PC-9 (cell line): ENCODE measurements around the gene MMAB. TPM values are rescaled to one million over a fixed set of nuclear protein-coding genes. Genes with fewer than 3 reads are reported as not detected.

Experiments
- BruUV-seq: library from RNA; stranded (reverse); fragments of 400-500 nt; replicated peaks from 2 replicates; lab custom pipeline; 2021; lab: Mats Ljungman, UMichigan
- CTCF ChIA-PET: fragments of 300-600 bp; sonication (Branson Sonifier 250); formaldehyde crosslinking; loops from one replicate; lab custom pipeline; 2022; ENCODE audit warnings: antibody characterized with exemption; lab: Charles Lee
- POLR2A ChIA-PET: fragments of 300-600 bp; sonication (Branson Sonifier 250); formaldehyde crosslinking; loops from one replicate; lab custom pipeline; 2022; ENCODE audit warnings: antibody characterized with exemption; ENCODE audit not compliant: unreplicated experiment; lab: Charles Lee
- DNase-seq, 2 experiments: peaks; one replicate each; pipeline versions ENCODE4 v3.0.0 to v3.0.0-alpha.2; 2015 to 2022; ENCODE audit warnings: mixed read lengths in 1 of 2
- H2AFZ ChIP-seq: fragments of 200-600 bp; sonication (generic); 2 replicates; pipeline ENCODE4 v1.8.1; 2017; ENCODE audit warnings: antibody characterized with exemption
- H3F3A ChIP-seq: fragments of 200-600 bp; sonication (generic); 2 replicates; pipeline ENCODE4 v1.8.1; 2017; ENCODE audit warnings: antibody characterized with exemption, mild to moderate bottlenecking, low read depth; ENCODE audit not compliant: insufficient read depth
- H3K27ac ChIP-seq: fragments of 200-600 bp; sonication (generic); 2 replicates; pipeline ENCODE4 v1.6.1; 2016; ENCODE audit warnings: mixed run types
- H3K27me3 ChIP-seq: fragments of 200-600 bp; sonication (generic); 2 replicates; pipeline ENCODE4 v1.6.1; 2016; ENCODE audit warnings: low read depth, mixed run types; ENCODE audit not compliant: insufficient read depth
- H3K36me3 ChIP-seq: fragments of 200-600 bp; sonication (generic); 2 replicates; pipeline ENCODE4 v1.6.1; 2016; ENCODE audit warnings: low read depth, mixed run types
- H3K4me1 ChIP-seq: fragments of 200-600 bp; sonication (generic); replicated peaks from 2 replicates; pipeline ENCODE4 v1.6.1; 2016; ENCODE audit warnings: mixed run types; ENCODE audit not compliant: insufficient read depth
- H3K4me2 ChIP-seq: fragments of 200-600 bp; sonication (generic); 2 replicates; pipeline ENCODE4 v1.6.1; 2017; ENCODE audit warnings: mixed run types
- H3K4me3 ChIP-seq: fragments of 200-600 bp; sonication (generic); 2 replicates; pipeline ENCODE4 v1.6.1; 2016; ENCODE audit warnings: mixed run types
- H3K79me2 ChIP-seq: fragments of 200-600 bp; sonication (generic); 2 replicates; pipeline ENCODE4 v1.6.1; 2017; ENCODE audit warnings: low read depth, mixed run types
- H3K9me2 ChIP-seq: fragments of 200-600 bp; sonication (generic); 2 replicates; pipeline ENCODE4 v1.8.1; 2017; ENCODE audit warnings: mild to moderate bottlenecking; ENCODE audit not compliant: insufficient read depth
- H3K9me3 ChIP-seq: fragments of 200-600 bp; sonication (generic); 2 replicates; pipeline ENCODE4 v1.8.1; 2016; ENCODE audit warnings: low read depth; ENCODE audit not compliant: insufficient read depth
- H4K20me1 ChIP-seq: fragments of 200-600 bp; sonication (generic); 2 replicates; pipeline ENCODE4 v1.8.1; 2017; ENCODE audit not compliant: insufficient read depth
- CTCF ChIP-seq: fragments of 200-600 bp; sonication (generic); conservative IDR thresholded peaks from 2 replicates; pipeline ENCODE4 v1.6.1; 2017; ENCODE audit warnings: mixed run types, antibody characterized with exemption, mild to moderate bottlenecking, moderate library complexity
- EZH2 ChIP-seq: fragments of 200-600 bp; sonication (generic); IDR thresholded peaks from 2 replicates; pipeline ENCODE4 v1.8.0; 2017; ENCODE audit warnings: antibody characterized with exemption, low read depth
- intact Hi-C: fragments of 100-400 bp; cut with micrococcal nuclease; formaldehyde crosslinking; loops from one replicate; pipeline ENCODE4 v1.10.0; 2022; ENCODE audit not compliant: unreplicated experiment
- total RNA-seq: library from RNA; stranded (reverse); gene quantifications from 2 replicates; pipeline ENCODE4 v1.2.3, GENCODE V29; 2021

Gene MMAB
- total RNA-seq, 1 experiment from 2014 or later: 84.3 TPM

- no peak for DNase-seq
- peaks cover 26% of the 10 kb centered on the region for H3K4me1 ChIP-seq
- H3K36me3 ChIP-seq: 0 out of 2 replicates have a peak, but pooled peaks cover 5% of the 10 kb centered on the region
- ChIA-PET POLR2A (no interaction called here), CTCF (no interaction called here)
- H4K20me1 ChIP-seq: no peaks in the 10 kb centered on the region
- peaks cover 16% of the 10 kb centered on the region for H3K79me2 ChIP-seq
- no peak overlapping the region for H3K4me3 ChIP-seq
- BruUV-seq: no TSS peak
- intact Hi-C loops: no loop called here
- peaks cover 4% of the 10 kb centered on the region; the same call in 1 of the 2 replicates for H3F3A ChIP-seq
- TF ChIP-seq CTCF: no peak
- TF ChIP-seq EZH2: no peak
- H3K9me2 ChIP-seq: no peaks in the 10 kb centered on the region
- no peaks in the 10 kb centered on the region for H3K9me3 ChIP-seq
- H3K27ac ChIP-seq: no peak overlapping the region
- no peaks in the 10 kb centered on the region for H3K27me3 ChIP-seq
- H2AFZ ChIP-seq: no peak overlapping the region
- H3K4me2 ChIP-seq: no peak overlapping the region
These were observed 4.0 kb upstream of the MMAB start for GRCh38 chr12:109577311-109577710.

- no peak overlapping the region for H3K27ac ChIP-seq
- intact Hi-C loops: no loop called here
- TF ChIP-seq EZH2 (no peak), CTCF (no peak)
- H3F3A ChIP-seq: no peaks in the 10 kb centered on the region; the same call in 1 of the 2 replicates
- no peak overlapping the region for H2AFZ ChIP-seq
- CTCF ChIA-PET: no interaction called here
- H3K4me1 ChIP-seq: peaks cover 16% of the 10 kb centered on the region
- H3K79me2 ChIP-seq: peaks cover 17% of the 10 kb centered on the region
- POLR2A ChIA-PET: no interaction called here
- H3K4me3 ChIP-seq: no peak overlapping the region
- no peak overlapping the region for H3K4me2 ChIP-seq
- H3K27me3 ChIP-seq: no peaks in the 10 kb centered on the region
- H3K9me2 ChIP-seq: no peaks in the 10 kb centered on the region
- no peak for DNase-seq
- no peaks in the 10 kb centered on the region for H4K20me1 ChIP-seq
- no TSS peak for BruUV-seq
- no peaks in the 10 kb centered on the region for H3K9me3 ChIP-seq
- 0 out of 2 replicates have a peak, but pooled peaks cover 7% of the 10 kb centered on the region for H3K36me3 ChIP-seq
These were observed 2.4 kb upstream of the MMAB start for GRCh38 chr12:109575683-109576082.

- H3F3A ChIP-seq: no peaks in the 10 kb centered on the region
- H3K27ac ChIP-seq: no peak overlapping the region
- H2AFZ ChIP-seq: peak overlapping the region; percentile 88
- DNase-seq: no peak
- TF ChIP-seq CTCF: no peak
- no peak for TF ChIP-seq EZH2
- H3K9me2 ChIP-seq: no peaks in the 10 kb centered on the region
- H3K27me3 ChIP-seq: no peaks in the 10 kb centered on the region
- ChIA-PET POLR2A (interaction anchor here (0.5 to 1.7 kb wide), 8 partner anchors 8 to 771 kb away, joined by 3 to 11 read pairs (median 5); no protein-coding TSS in a partner anchor), CTCF (interaction anchor here (0.8 to 1.2 kb wide), 3 partner anchors 24 to 199 kb away, joined by 3 to 4 read pairs (median 3); no protein-coding TSS in a partner anchor)
- no peaks in the 10 kb centered on the region for H3K9me3 ChIP-seq
- H3K4me1 ChIP-seq: peaks cover 16% of the 10 kb centered on the region
- 0 out of 2 replicates have a peak, but pooled peaks cover 7% of the 10 kb centered on the region for H3K36me3 ChIP-seq
- no peaks in the 10 kb centered on the region; the same call in 1 of the 2 replicates for H4K20me1 ChIP-seq
- H3K79me2 ChIP-seq: peaks cover 17% of the 10 kb centered on the region
- BruUV-seq: no TSS peak
- intact Hi-C loops: no loop called here
- H3K4me3 ChIP-seq: peak overlapping the region; percentile 80
- H3K4me2 ChIP-seq: peak overlapping the region; percentile 99
These were observed 575 bp upstream of the MMAB start for GRCh38 chr12:109573914-109574244.
